Loucy (cell line): ENCODE results near the gene TTLL7.
A peak's percentile ranks its signal among the peaks of the same experiment; 100 is the strongest.
"Not testable (repeated sequence)": the region's sequence is repeated elsewhere in the genome, so short reads cannot be mapped to it uniquely, and the experiment has no call there.

Source experiments
- H2AFZ ChIP-seq: fragments of 200-600 bp; sonication (generic); 2 replicates; pipeline ENCODE4 v1.6.0; 2016; ENCODE audit warnings: antibody characterized with exemption, mild to moderate bottlenecking, low read length, moderate library complexity
- H3F3A ChIP-seq: fragments of 200-600 bp; 2 replicates; pipeline ENCODE4 v1.6.0; 2016; ENCODE audit warnings: antibody characterized with exemption, low read depth, mild to moderate bottlenecking
- H3K27me3 ChIP-seq: fragments of 200-600 bp; sonication (generic); 2 replicates; pipeline ENCODE4 v1.6.1; 2014; ENCODE audit warnings: low read length, mild to moderate bottlenecking; ENCODE audit not compliant: insufficient read depth, poor library complexity, severe bottlenecking
- H3K36me3 ChIP-seq: fragments of 200-600 bp; sonication (generic); 2 replicates; pipeline ENCODE4 v1.6.1; 2016; ENCODE audit warnings: low read length; ENCODE audit not compliant: insufficient read depth
- H3K4me1 ChIP-seq: fragments of 200-600 bp; sonication (generic); 2 replicates; pipeline ENCODE4 v1.5.1; 2014; ENCODE audit warnings: low read length, mild to moderate bottlenecking; ENCODE audit not compliant: insufficient read depth, poor library complexity, severe bottlenecking
- H3K4me2 ChIP-seq: fragments of 200-600 bp; sonication (generic); 2 replicates; pipeline ENCODE4 v1.6.0; 2014; ENCODE audit warnings: antibody characterized with exemption, low read length, low read depth, mild to moderate bottlenecking; ENCODE audit not compliant: poor library complexity, severe bottlenecking
- H3K4me3 ChIP-seq: fragments of 200-600 bp; sonication (generic); 2 replicates; pipeline ENCODE4 v1.5.1; 2014; ENCODE audit warnings: low read length, mild to moderate bottlenecking, mixed read lengths; ENCODE audit not compliant: poor library complexity, severe bottlenecking
- H3K79me2 ChIP-seq: fragments of 200-600 bp; sonication (generic); 2 replicates; pipeline ENCODE4 v1.6.1; 2014; ENCODE audit warnings: low read length; ENCODE audit not compliant: insufficient read depth
- H3K9ac ChIP-seq: fragments of 200-600 bp; sonication (generic); 2 replicates; pipeline ENCODE4 v1.6.0; 2014; ENCODE audit warnings: mild to moderate bottlenecking, low read depth, low read length, moderate library complexity; ENCODE audit not compliant: poor library complexity, severe bottlenecking
- H3K9me2 ChIP-seq: fragments of 200-600 bp; sonication (generic); replicated peaks from 2 replicates; pipeline ENCODE4 v1.6.1; 2016; ENCODE audit warnings: low read depth, low read length, mixed read lengths
- H3K9me3 ChIP-seq: fragments of 200-600 bp; sonication (generic); 2 replicates; pipeline ENCODE4 v1.6.1; 2014; ENCODE audit warnings: mild to moderate bottlenecking, antibody characterized with exemption, low read length, low read depth; ENCODE audit not compliant: insufficient read depth
- H4K20me1 ChIP-seq: fragments of 200-600 bp; sonication (generic); 2 replicates; pipeline ENCODE4 v1.6.0; 2014; ENCODE audit warnings: antibody characterized with exemption, low read length, mild to moderate bottlenecking; ENCODE audit not compliant: insufficient read depth, poor library complexity, severe bottlenecking
- EZH2phosphoT487 ChIP-seq: fragments of 200-600 bp; IDR thresholded peaks from 2 replicates; pipeline ENCODE4 v1.6.1; 2018; ENCODE audit warnings: antibody characterized with exemption, mild to moderate bottlenecking, moderate library complexity, borderline replicate concordance
- TF ChIP-seq, protein P1 (sequence below): fragments of 200-600 bp; sonication (generic); conservative IDR thresholded peaks from 2 replicates; pipeline ENCODE4 v1.5.1; 2014; ENCODE audit warnings: mild to moderate bottlenecking, antibody characterized with exemption, low read length

The TTLL7 gene

DNA sequence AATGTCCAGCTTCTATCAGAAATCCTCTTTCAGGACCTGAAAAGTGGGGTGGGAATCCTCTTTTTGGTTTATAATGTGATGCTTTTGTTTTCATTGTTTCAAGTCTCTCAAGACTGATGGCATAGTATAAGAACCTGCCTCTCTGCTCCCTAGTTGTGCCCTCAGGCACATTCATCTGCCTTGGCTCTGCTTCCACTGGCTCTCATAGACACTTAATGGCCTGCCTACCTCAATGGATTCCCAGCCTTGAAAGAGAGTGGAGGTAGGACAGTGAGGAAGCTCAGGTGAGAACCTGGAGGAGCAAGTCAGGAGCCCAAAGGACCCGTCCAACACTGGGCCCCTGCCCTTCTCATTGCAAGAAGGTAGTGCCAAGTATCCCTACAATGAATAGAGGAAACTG, 4.8 kb downstream of the TTLL7 start:
- Histone ChIP-seq H3K9me2 (no peaks in the 10 kb centered on the region), H3F3A (no peaks in the 10 kb centered on the region), H2AFZ (no peak overlapping the region), H3K27me3 (no peaks in the 10 kb centered on the region), H3K4me1 (peaks cover 6% of the 10 kb centered on the region), H3K4me2 (no peak overlapping the region), H3K79me2 (no peaks in the 10 kb centered on the region), H3K9ac (no peak overlapping the region), H3K4me3 (no peak overlapping the region), H4K20me1 (no peaks in the 10 kb centered on the region), H3K36me3 (no peaks in the 10 kb centered on the region), H3K9me3 (no peaks in the 10 kb centered on the region)
- TF ChIP-seq, protein P1, sequence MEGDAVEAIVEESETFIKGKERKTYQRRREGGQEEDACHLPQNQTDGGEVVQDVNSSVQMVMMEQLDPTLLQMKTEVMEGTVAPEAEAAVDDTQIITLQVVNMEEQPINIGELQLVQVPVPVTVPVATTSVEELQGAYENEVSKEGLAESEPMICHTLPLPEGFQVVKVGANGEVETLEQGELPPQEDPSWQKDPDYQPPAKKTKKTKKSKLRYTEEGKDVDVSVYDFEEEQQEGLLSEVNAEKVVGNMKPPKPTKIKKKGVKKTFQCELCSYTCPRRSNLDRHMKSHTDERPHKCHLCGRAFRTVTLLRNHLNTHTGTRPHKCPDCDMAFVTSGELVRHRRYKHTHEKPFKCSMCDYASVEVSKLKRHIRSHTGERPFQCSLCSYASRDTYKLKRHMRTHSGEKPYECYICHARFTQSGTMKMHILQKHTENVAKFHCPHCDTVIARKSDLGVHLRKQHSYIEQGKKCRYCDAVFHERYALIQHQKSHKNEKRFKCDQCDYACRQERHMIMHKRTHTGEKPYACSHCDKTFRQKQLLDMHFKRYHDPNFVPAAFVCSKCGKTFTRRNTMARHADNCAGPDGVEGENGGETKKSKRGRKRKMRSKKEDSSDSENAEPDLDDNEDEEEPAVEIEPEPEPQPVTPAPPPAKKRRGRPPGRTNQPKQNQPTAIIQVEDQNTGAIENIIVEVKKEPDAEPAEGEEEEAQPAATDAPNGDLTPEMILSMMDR = no peak
- TF ChIP-seq EZH2phosphoT487 = no peak

DNA sequence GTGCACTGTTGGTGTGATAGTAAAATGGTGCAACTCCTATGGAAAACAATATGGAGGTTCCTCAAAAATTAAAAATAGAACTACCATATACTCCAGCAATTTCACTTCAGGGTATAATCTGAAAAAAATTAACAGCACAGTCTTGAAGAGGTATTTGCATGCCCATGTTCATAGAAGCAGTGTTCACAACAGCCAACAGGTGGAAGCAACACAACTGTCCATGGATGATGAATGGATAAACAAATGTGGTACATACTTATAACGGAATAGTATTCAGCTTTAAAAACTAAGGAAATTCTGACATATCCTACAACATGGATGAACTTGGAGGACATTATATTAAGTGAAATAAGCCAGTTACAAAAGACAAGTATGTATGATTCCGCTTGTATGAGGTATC, 8.2 kb downstream of the TTLL7 start:
- Histone ChIP-seq H3K4me1 (no peaks in the 10 kb centered on the region), H3K27me3 (no peaks in the 10 kb centered on the region), H3K4me2 (no peak overlapping the region), H3K4me3 (no peak overlapping the region), H4K20me1 (no peaks in the 10 kb centered on the region), H3K9ac (no peak overlapping the region), H3F3A (no peaks in the 10 kb centered on the region), H3K36me3 (no peaks in the 10 kb centered on the region), H3K9me2 (no peaks in the 10 kb centered on the region), H3K79me2 (no peaks in the 10 kb centered on the region), H2AFZ (no peak overlapping the region), H3K9me3 (0 out of 2 replicates have a peak, but pooled peaks cover 4% of the 10 kb centered on the region)
- no peak for TF ChIP-seq EZH2phosphoT487
- TF ChIP-seq, protein P1 = peak; percentile 35; the same call in 1 of the 2 replicates

DNA sequence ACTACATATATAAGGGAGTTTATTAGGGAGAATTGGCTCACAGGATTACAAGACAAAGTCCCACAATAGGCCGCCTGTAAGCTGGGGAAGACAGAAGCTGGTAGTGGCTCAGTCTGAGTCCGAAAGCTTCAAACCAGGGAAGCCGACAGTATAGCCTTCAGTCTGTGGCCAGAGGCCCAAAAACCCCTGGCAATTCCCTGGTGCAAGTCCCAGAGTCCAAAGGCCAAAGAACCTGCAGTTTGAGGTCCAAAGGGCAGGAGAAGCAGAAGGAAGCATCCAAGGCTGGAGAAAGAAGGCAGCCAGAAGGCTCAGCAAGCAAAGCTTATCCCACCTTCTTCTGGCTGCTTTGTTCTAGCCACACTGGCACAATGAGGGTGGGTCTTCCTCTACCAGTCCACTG, 13.9 kb downstream of the TTLL7 start:
- no peaks in the 10 kb centered on the region for H3K79me2 ChIP-seq
- H4K20me1 ChIP-seq = no peaks in the 10 kb centered on the region
- no peaks in the 10 kb centered on the region for H3K27me3 ChIP-seq
- H3F3A ChIP-seq = no peaks in the 10 kb centered on the region
- H3K9me3 ChIP-seq = 0 out of 2 replicates have a peak, but pooled peaks cover 4% of the 10 kb centered on the region
- no peaks in the 10 kb centered on the region for H3K4me1 ChIP-seq
- H3K9me2 ChIP-seq = no peaks in the 10 kb centered on the region
- no peak overlapping the region for H3K4me3 ChIP-seq
- H2AFZ ChIP-seq = no peak overlapping the region
- no peak overlapping the region for H3K9ac ChIP-seq
- H3K36me3 ChIP-seq = no peaks in the 10 kb centered on the region
- TF ChIP-seq EZH2phosphoT487 = no peak
- TF ChIP-seq, protein P1 = no peak
- H3K4me2 ChIP-seq = no peak overlapping the region

DNA sequence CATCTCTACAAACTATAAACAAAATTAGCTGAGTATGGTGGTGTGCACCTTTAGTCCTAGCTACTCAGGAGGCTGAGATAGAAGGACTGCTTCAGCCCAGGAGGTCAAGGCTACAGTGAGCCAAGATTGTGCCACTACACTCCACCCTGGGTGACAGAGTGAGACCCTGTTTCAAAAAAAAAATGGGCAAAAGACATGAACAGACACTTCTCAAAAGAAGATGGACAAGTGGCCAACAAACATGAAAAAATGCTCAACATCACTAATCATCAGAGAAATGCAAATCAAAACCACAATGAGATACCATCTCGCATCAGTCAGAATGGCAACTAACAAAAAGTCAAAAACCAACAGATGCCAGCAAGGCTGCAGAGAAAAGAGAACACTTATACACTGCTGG, 15.0 kb downstream of the TTLL7 start:
- not testable (repeated sequence) for H3F3A ChIP-seq, H3K9ac ChIP-seq, H3K4me3 ChIP-seq, H3K36me3 ChIP-seq, H3K9me2 ChIP-seq, H3K4me1 ChIP-seq, H3K79me2 ChIP-seq, H3K9me3 ChIP-seq, H4K20me1 ChIP-seq, H3K27me3 ChIP-seq, H2AFZ ChIP-seq, H3K4me2 ChIP-seq
